ENCODE results near the gene BRPF3. TPM values are rescaled to one million over a fixed set of nuclear protein-coding genes. Genes with fewer than 3 reads are reported as not detected.

Gene BRPF3
- polyA plus RNA-seq, 3 donors = 1.1 to 9.2 (median 1.3) TPM

GRCh38 chr6:36246506-36247268 is 50.1 kb downstream of the BRPF3 start:
- no peak overlapping the region for H2AFZ ChIP-seq (ENCODE audit: insufficient read depth, low read depth, low read length, poor library complexity, severe bottlenecking)
- peak overlapping the region; percentile 80 to 89 for H3K27ac ChIP-seq (ENCODE audit: low read depth in 1 of 2, low read length in 2 of 2)
- H3K9me3 ChIP-seq (replicated peaks in 1 of 2; ENCODE audit: control insufficient read depth in 1 of 2, insufficient read depth in 1 of 2, low read length in 2 of 2) = no peaks in the 10 kb centered on the region
- peak; percentile 69 to 79 (median 74) for DNase-seq
- no peaks in the 10 kb centered on the region for H3K27me3 ChIP-seq (ENCODE audit: control insufficient read depth in 2 of 2, insufficient read depth in 2 of 2, low read length in 2 of 2)
- peaks cover 0 to 10% (median 7%) of the 10 kb centered on the region in 3 donors for H3K27me3 Mint-ChIP-seq (ENCODE audit: low read depth in 3 of 3)
- H3K36me3 ChIP-seq (replicated peaks in 1 of 2; ENCODE audit: control insufficient read depth in 1 of 2, insufficient read depth in 2 of 2, low read length in 2 of 2) = no peaks in the 10 kb centered on the region
- H4K20me1 ChIP-seq (ENCODE audit: insufficient read depth, low read length) = no peaks in the 10 kb centered on the region
- H3K4me1 ChIP-seq (ENCODE audit: control insufficient read depth in 1 of 2, insufficient read depth in 2 of 2, low read length in 2 of 2) = peaks cover 69 to 82% of the 10 kb centered on the region in 2 donors
- peaks cover 0 to 4% (median 0%) of the 10 kb centered on the region in 7 donors for H3K9me3 Mint-ChIP-seq
- H3K9ac ChIP-seq (ENCODE audit: insufficient read depth, low read length, poor library complexity, severe bottlenecking) = no peak overlapping the region
- TF ChIP-seq CTCF (IDR thresholded peaks at IDR 0.05) = no peak
- WGBS (ENCODE audit: insufficient coverage) = 70% methylated on average over 20 of the region's 22 CpGs
- peaks cover 0 to 4% of the 10 kb centered on the region in 2 donors for H3K36me3 Mint-ChIP-seq
- peak overlapping the region in 1 of 3 experiments; percentile 22 for H3K4me3 ChIP-seq (replicated peaks in 1 of 3; ENCODE audit: low read depth in 2 of 3, low read length in 3 of 3)
- H3K79me2 ChIP-seq (ENCODE audit: insufficient read depth, low read length) = no peaks in the 10 kb centered on the region
- H3K4me1 Mint-ChIP-seq = peaks cover 85% of the 10 kb centered on the region
- peak overlapping the region; percentile 85 to 96 (median 92) for H3K27ac Mint-ChIP-seq
- intact Hi-C loops (cut with micrococcal nuclease) = loop anchor here (5.0 kb wide), 2 partner anchors 46 to 124 kb away; no protein-coding TSS in a partner anchor
- H3K4me3 Mint-ChIP-seq = peak overlapping the region in 1 of 2 donors; percentile 59
- H3K4me2 ChIP-seq (replicated peaks; ENCODE audit: extremely low read depth, low read length, poor library complexity, severe bottlenecking) = peak overlapping the region; percentile 6

GRCh38 chr6:36247693-36248092 is 51.1 kb downstream of the BRPF3 start:
- Histone ChIP-seq H3K4me1 (ENCODE audit: control insufficient read depth in 1 of 2, insufficient read depth in 2 of 2, low read length in 2 of 2) (peaks cover 61 to 72% of the 10 kb centered on the region in 2 donors), H3K4me3 (replicated peaks in 1 of 3; ENCODE audit: low read depth in 2 of 3, low read length in 3 of 3) (peak overlapping the region in 1 of 3 experiments; percentile 24), H3K9ac (ENCODE audit: insufficient read depth, low read length, poor library complexity, severe bottlenecking) (no peak overlapping the region), H3K9me3 (replicated peaks in 1 of 2; ENCODE audit: control insufficient read depth in 1 of 2, insufficient read depth in 1 of 2, low read length in 2 of 2) (no peaks in the 10 kb centered on the region), H2AFZ (ENCODE audit: insufficient read depth, low read depth, low read length, poor library complexity, severe bottlenecking) (peak overlapping the region; percentile 52), H3K4me2 (replicated peaks; ENCODE audit: extremely low read depth, low read length, poor library complexity, severe bottlenecking) (peak overlapping the region; percentile 45), H3K79me2 (ENCODE audit: insufficient read depth, low read length) (no peaks in the 10 kb centered on the region), H3K36me3 (replicated peaks in 1 of 2; ENCODE audit: control insufficient read depth in 1 of 2, insufficient read depth in 2 of 2, low read length in 2 of 2) (no peaks in the 10 kb centered on the region), H3K27ac (ENCODE audit: low read depth in 1 of 2, low read length in 2 of 2) (peak overlapping the region; percentile 80 to 89), H3K27me3 (ENCODE audit: control insufficient read depth in 2 of 2, insufficient read depth in 2 of 2, low read length in 2 of 2) (no peaks in the 10 kb centered on the region), H4K20me1 (ENCODE audit: insufficient read depth, low read length) (no peaks in the 10 kb centered on the region)
- Mint-ChIP-seq H3K27me3 (ENCODE audit: low read depth in 3 of 3) (peaks cover 0 to 5% (median 5%) of the 10 kb centered on the region in 3 donors), H3K27ac (peak overlapping the region; percentile 85 to 96 (median 92)), H3K9me3 (peaks cover 0 to 4% (median 0%) of the 10 kb centered on the region in 7 donors), H3K4me1 (peaks cover 75% of the 10 kb centered on the region), H3K4me3 (peak overlapping the region in 1 of 2 donors; percentile 16), H3K36me3 (peaks cover 0 to 6% of the 10 kb centered on the region in 2 donors)
- TF ChIP-seq CTCF (IDR thresholded peaks at IDR 0.05) = no peak
- DNase-seq = peak in 2 of 3 donors; percentile 5 to 18
- 60% methylated on average over 1 of the region's 6 CpGs for WGBS (ENCODE audit: insufficient coverage)
- intact Hi-C loops (cut with micrococcal nuclease) = loop anchor here (5.0 kb wide), 2 partner anchors 45 to 125 kb away; no protein-coding TSS in a partner anchor

Measured in CD14-positive monocyte (primary cell).